ENCODE measurements around the gene ORMDL2. TPM values are rescaled to one million over a fixed set of nuclear protein-coding genes. Genes with fewer than 3 reads are reported as not detected.

The ORMDL2 gene
- total RNA-seq = 49.2 TPM
- long read RNA-seq, transcript ORMDL2-201 (4 exons, 2,141 nt) = major isoform, 15 of 17 reads
- long read RNA-seq, partial matches to known transcripts = 1 of 17 reads
- long read RNA-seq, other reads (novel, unspliced or antisense) = 1 of 17 reads

- H3K4me3 ChIP-seq = peak within 1 kb of the TSS; percentile 76
- no peak for TF ChIP-seq CTCF (IDR thresholded peaks at IDR 0.05)
- peaks cover 30% of the 10 kb centered on the region for H3K4me1 ChIP-seq
- intact Hi-C loops (cut with DNase I) = no loop called here
- H3K9me3 ChIP-seq = no peaks in the 10 kb centered on the region
- DNase-seq (peak; percentile 97), ATAC-seq (peak; percentile 99)
- H3K27ac ChIP-seq = peak within 1 kb of the TSS; percentile 89
- H3K36me3 ChIP-seq = peaks cover 60% of the 10 kb centered on the region
- no peaks in the 10 kb centered on the region for H3K27me3 ChIP-seq
Measured at GRCh38 chr12:55817345-55818139, at the start of gene ORMDL2, which contains the start of gene SARNP. Gene ORMDL2, plus strand, starts transcription at chr12:55818041. Its CDS starts 959 bp downstream, at chr12:55819000. Gene SARNP, minus strand, starts transcription at chr12:55817724. Its CDS starts 23 bp downstream, at chr12:55817701.

DNA sequence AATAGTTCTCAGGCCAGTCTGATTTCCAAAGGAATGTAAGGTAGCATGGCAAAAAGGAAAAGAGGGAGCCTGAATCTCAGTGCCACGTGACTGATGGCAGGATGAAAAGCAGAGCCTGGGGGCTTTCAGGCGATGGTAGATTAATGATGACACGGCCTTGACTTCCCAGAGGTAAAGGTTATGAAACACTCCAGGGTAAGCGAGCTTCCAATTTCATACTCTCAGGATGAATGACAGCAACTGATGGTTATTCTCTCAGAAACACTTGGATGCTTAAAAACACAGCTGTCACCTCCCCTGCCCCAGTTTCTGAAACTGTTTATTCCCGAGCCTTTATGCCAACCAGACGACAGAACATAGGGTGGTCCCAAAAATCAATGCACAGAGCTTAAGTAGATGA is 46.1 kb upstream of the ORMDL2 start:
- no peaks in the 10 kb centered on the region for H3K4me1 ChIP-seq
- H3K27me3 ChIP-seq = no peaks in the 10 kb centered on the region
- DNase-seq = no peak
- no peak overlapping the region for H3K4me3 ChIP-seq
- no peaks in the 10 kb centered on the region for H3K9me3 ChIP-seq
- ATAC-seq = no peak
- H3K36me3 ChIP-seq = peaks cover 50% of the 10 kb centered on the region
- no peak for TF ChIP-seq CTCF (IDR thresholded peaks at IDR 0.05)
- intact Hi-C loops (cut with DNase I) = no loop called here
- H3K27ac ChIP-seq = no peak overlapping the region

GRCh38 chr12:55777856-55778255 is 40.0 kb upstream of the ORMDL2 start:
- Histone ChIP-seq H3K4me1 (peaks cover 5% of the 10 kb centered on the region), H3K27ac (no peak overlapping the region), H3K36me3 (peaks cover 74% of the 10 kb centered on the region), H3K4me3 (no peak overlapping the region), H3K9me3 (no peaks in the 10 kb centered on the region), H3K27me3 (no peaks in the 10 kb centered on the region)
- intact Hi-C loops (cut with DNase I) = no loop called here
- DNase-seq (no peak), ATAC-seq (no peak)
- TF ChIP-seq CTCF (IDR thresholded peaks at IDR 0.05) = no peak

DNA sequence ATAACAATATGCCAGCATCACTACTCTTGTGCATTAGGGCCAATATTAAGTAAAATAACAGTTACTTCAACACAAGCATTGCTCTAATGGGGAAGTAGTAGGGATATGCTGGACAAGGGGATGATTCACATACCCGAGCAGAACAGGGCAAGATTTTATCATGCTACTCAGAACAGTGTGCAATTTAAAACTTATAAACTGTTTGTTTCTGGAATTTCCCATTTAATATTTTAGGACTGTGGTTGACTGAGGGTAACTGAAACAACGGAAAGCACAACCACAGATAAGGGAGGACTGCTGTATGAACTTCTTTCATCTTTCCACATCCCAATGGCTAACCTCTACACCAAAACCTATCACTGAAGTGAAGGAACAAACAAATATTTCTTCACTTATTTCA is 37.2 kb upstream of the ORMDL2 start:
- intact Hi-C loops (cut with DNase I) = no loop called here
- DNase-seq (no peak), ATAC-seq (no peak)
- Histone ChIP-seq H3K27me3 (no peaks in the 10 kb centered on the region), H3K4me3 (no peak overlapping the region), H3K4me1 (peaks cover 5% of the 10 kb centered on the region), H3K27ac (no peak overlapping the region), H3K36me3 (peaks cover 93% of the 10 kb centered on the region), H3K9me3 (no peaks in the 10 kb centered on the region)
- no peak for TF ChIP-seq CTCF (IDR thresholded peaks at IDR 0.05)

GRCh38 chr12:55788546-55788945 is 29.3 kb upstream of the ORMDL2 start:
- Histone ChIP-seq H3K9me3 (no peaks in the 10 kb centered on the region), H3K27ac (no peak overlapping the region), H3K4me3 (no peak overlapping the region), H3K36me3 (peaks cover 92% of the 10 kb centered on the region), H3K4me1 (no peaks in the 10 kb centered on the region), H3K27me3 (no peaks in the 10 kb centered on the region)
- TF ChIP-seq CTCF (IDR thresholded peaks at IDR 0.05) = no peak
- DNase-seq (no peak), ATAC-seq (no peak)
- intact Hi-C loops (cut with DNase I) = no loop called here
